ENCODE data around the gene ATP2C2. TPM values are rescaled to one million over a fixed set of nuclear protein-coding genes. Genes with fewer than 3 reads are reported as not detected.

The ATP2C2 gene
- total RNA-seq, 1 experiment from 2014 or later, result 20.3 TPM

GRCh38 chr16:84319146-84319760 lies 49.1 kb upstream of the ATP2C2 start:
- no peak for TF ChIP-seq EGR1 (IDR thresholded peaks at IDR 0.05; ENCODE audit: low read depth)
- no peak for TF ChIP-seq SIN3A (IDR thresholded peaks at IDR 0.05; ENCODE audit: low read depth)
- no peak for TF ChIP-seq EZH2 (IDR thresholded peaks at IDR 0.05)
- no peak for TF ChIP-seq YY1 (IDR thresholded peaks at IDR 0.05; ENCODE audit: extremely low read depth, insufficient replicate concordance, low read depth, low read length)
- TF ChIP-seq ZFX (IDR thresholded peaks at IDR 0.05), result 0 out of 2 replicates have a peak, but pooled peaks have one; percentile 9
- TF ChIP-seq MAX (IDR thresholded peaks at IDR 0.05), result no peak
- H3K4me1 ChIP-seq (ENCODE audit: control insufficient read depth in 1 of 2, insufficient read depth in 2 of 2, low read length in 2 of 2), result no peaks in the 10 kb centered on the region
- H3K79me2 ChIP-seq (ENCODE audit: insufficient read depth, low read length), result no peaks in the 10 kb centered on the region
- H4K20me1 ChIP-seq (ENCODE audit: insufficient read depth), result no peaks in the 10 kb centered on the region
- no peaks in the 10 kb centered on the region for H3K36me3 ChIP-seq (ENCODE audit: control insufficient read depth in 1 of 2, insufficient read depth in 2 of 2, low read length in 2 of 2)
- no peak overlapping the region for H3K27ac ChIP-seq (ENCODE audit: low read depth, low read length)
- no TSS peak for BruUV-seq (replicated peaks)
- no peak overlapping the region for H3K4me2 ChIP-seq (ENCODE audit: low read length)
- no peak overlapping the region for H3K9ac ChIP-seq (ENCODE audit: low read length)
- intact Hi-C loops (cut with micrococcal nuclease), result no loop called here
- no peak overlapping the region for H2AFZ ChIP-seq (ENCODE audit: low read depth, low read length, poor library complexity, severe bottlenecking)
- H3K9me3 ChIP-seq (ENCODE audit: control insufficient read depth in 1 of 2, insufficient read depth in 1 of 2, low read depth in 1 of 2, low read length in 2 of 2), result peaks cover 0 to 8% of the 10 kb centered on the region in 2 experiments; a peak in 1 of 4 replicates
- ChIA-PET RAD21 (ENCODE audit: low non-redundant PET in 1 of 2, low total read pairs in 2 of 2, uncharacterized antibody in 2 of 2, unreplicated experiment in 2 of 2) (no interaction called here), CTCF (no interaction called here), POLR2A (no interaction called here)
- DNase-seq (ENCODE audit: low read depth, low spot score), result no peak
- peaks cover 23% of the 10 kb centered on the region; the same call in 1 of the 2 replicates for H3K27me3 ChIP-seq (ENCODE audit: insufficient read depth, low read length)
- H3K4me3 ChIP-seq (replicated peaks in 1 of 2; ENCODE audit: low read depth in 1 of 2, low read length in 2 of 2), result no peak overlapping the region
- no peak for ATAC-seq
- no peaks in the 10 kb centered on the region for H3K9me2 ChIP-seq (ENCODE audit: insufficient read depth)

GRCh38 chr16:84320511-84320910 lies 47.8 kb upstream of the ATP2C2 start:
- Histone ChIP-seq H3K4me3 (replicated peaks in 1 of 2; ENCODE audit: low read depth in 1 of 2, low read length in 2 of 2) (no peak overlapping the region), H3K36me3 (ENCODE audit: control insufficient read depth in 1 of 2, insufficient read depth in 2 of 2, low read length in 2 of 2) (no peaks in the 10 kb centered on the region), H3K79me2 (ENCODE audit: insufficient read depth, low read length) (no peaks in the 10 kb centered on the region), H2AFZ (ENCODE audit: low read depth, low read length, poor library complexity, severe bottlenecking) (no peak overlapping the region), H3K9me2 (ENCODE audit: insufficient read depth) (no peaks in the 10 kb centered on the region), H3K9ac (ENCODE audit: low read length) (no peak overlapping the region), H3K4me2 (ENCODE audit: low read length) (no peak overlapping the region), H3K4me1 (ENCODE audit: control insufficient read depth in 1 of 2, insufficient read depth in 2 of 2, low read length in 2 of 2) (no peaks in the 10 kb centered on the region), H3K9me3 (ENCODE audit: control insufficient read depth in 1 of 2, insufficient read depth in 1 of 2, low read depth in 1 of 2, low read length in 2 of 2) (peaks cover 0 to 8% of the 10 kb centered on the region in 2 experiments; a peak in 1 of 4 replicates), H4K20me1 (ENCODE audit: insufficient read depth) (no peaks in the 10 kb centered on the region), H3K27ac (ENCODE audit: low read depth, low read length) (no peak overlapping the region), H3K27me3 (ENCODE audit: insufficient read depth, low read length) (peaks cover 31% of the 10 kb centered on the region; the same call in 1 of the 2 replicates)
- ChIA-PET CTCF (no interaction called here), RAD21 (ENCODE audit: low non-redundant PET in 1 of 2, low total read pairs in 2 of 2, uncharacterized antibody in 2 of 2, unreplicated experiment in 2 of 2) (no interaction called here), POLR2A (no interaction called here)
- ATAC-seq (no peak), DNase-seq (ENCODE audit: low read depth, low spot score) (no peak)
- TF ChIP-seq ZNF274 (IDR thresholded peaks at IDR 0.05; ENCODE audit: low read depth, low read length) (no peak), YY1 (IDR thresholded peaks at IDR 0.05; ENCODE audit: extremely low read depth, insufficient replicate concordance, low read depth, low read length) (no peak), EZH2phosphoT487 (IDR thresholded peaks at IDR 0.05; ENCODE audit: borderline replicate concordance) (no peak), SRF (IDR thresholded peaks at IDR 0.05; ENCODE audit: low read depth) (no peak), FOSL1 (IDR thresholded peaks at IDR 0.05; ENCODE audit: low read depth) (no peak), ZBTB33 (IDR thresholded peaks at IDR 0.05; ENCODE audit: extremely low read depth, insufficient replicate concordance, low read length) (no peak)
- BruUV-seq (replicated peaks), result no TSS peak
- intact Hi-C loops (cut with micrococcal nuclease), result no loop called here

Measured in HCT116 (cell line).